GM12892 (cell line): ENCODE data around the gene USP48.

ENCODE experiments used
- DNase-seq: peaks from one replicate; pipeline ENCODE4 v3.0.0; 2011; ENCODE audit not compliant: insufficient read length
- FAIRE-seq: peaks from 2 replicates; lab custom pipeline; 2011; peaks lifted over from hg19 to GRCh38; lab: Jason Lieb, UNC
- POLR2A ChIP-seq: IDR thresholded peaks from 2 replicates; pipeline ENCODE4 v1.6.1; 2011; ENCODE audit warnings: low read depth, low read length, control low read depth
- POLR2AphosphoS5 ChIP-seq: IDR thresholded peaks from 2 replicates; pipeline ENCODE4 v1.6.1; 2011; ENCODE audit warnings: low read depth, low read length, control low read depth
- TAF1 ChIP-seq: IDR thresholded peaks from 2 replicates; pipeline ENCODE4 v1.6.1; 2011; ENCODE audit warnings: low read depth, mild to moderate bottlenecking, control low read depth, low read length, borderline replicate concordance

Gene USP48

DNA sequence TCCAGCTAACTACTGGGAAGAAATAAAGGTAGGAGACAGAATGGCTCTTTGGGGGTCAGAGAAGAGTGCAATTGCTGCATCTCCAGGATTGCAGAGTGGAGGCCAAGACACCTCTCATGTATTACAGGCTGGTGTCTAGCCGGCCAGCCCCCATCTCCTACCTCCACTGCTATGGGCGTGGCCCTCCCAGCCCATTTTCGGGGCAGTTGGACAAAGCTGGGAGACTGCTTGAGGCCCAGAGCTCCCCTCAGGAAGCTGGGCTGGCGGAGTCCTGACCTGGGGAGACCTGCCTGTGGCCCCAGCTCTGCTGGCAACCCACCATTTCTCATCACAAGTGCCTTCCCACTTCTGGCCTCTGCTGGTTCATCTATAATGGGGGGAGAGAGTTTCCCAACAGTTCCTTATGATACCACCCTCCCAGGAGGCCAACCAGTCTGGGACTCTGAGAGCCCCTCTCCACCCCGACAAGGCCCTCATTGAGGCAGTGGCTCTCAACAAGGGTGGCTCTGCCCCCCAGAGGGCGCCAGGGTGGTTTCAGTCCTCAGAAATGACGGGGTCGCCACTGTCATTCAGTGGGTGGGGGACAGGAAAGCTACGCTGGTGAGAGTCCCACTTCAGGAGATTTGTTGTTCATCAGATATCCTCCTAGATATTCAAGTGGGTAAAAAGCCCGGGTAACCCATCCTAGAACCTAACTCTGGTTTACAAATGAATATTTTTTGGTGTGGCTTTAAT, 125.3 kb downstream of the USP48 start:
- TF ChIP-seq POLR2AphosphoS5: no peak
- no peak for TF ChIP-seq POLR2A
- TF ChIP-seq TAF1: no peak
- no peak for FAIRE-seq
- no peak for DNase-seq

DNA sequence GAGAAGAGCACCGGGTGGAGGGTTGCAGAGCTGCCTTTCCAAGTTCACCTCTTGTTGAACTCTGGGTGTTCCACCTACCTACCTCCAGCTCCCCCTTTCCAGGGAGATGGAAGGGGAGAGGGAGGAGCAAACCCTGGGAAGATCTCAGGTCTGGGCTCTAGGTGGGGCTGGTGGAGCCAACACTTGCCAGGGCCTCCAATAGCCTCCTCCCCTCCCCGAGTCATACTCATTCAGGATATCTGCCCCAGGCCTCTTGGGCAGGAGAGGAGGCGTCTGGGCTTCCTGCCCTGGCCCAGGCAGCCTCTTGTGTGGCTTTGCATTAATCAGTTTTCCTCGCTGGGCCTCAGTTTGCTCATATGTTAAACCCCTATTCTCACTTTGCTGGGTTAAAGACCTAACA, 127.2 kb downstream of the USP48 start:
- TF ChIP-seq POLR2A (no peak), POLR2AphosphoS5 (no peak), TAF1 (no peak)
- FAIRE-seq: no peak
- DNase-seq: no peak

DNA sequence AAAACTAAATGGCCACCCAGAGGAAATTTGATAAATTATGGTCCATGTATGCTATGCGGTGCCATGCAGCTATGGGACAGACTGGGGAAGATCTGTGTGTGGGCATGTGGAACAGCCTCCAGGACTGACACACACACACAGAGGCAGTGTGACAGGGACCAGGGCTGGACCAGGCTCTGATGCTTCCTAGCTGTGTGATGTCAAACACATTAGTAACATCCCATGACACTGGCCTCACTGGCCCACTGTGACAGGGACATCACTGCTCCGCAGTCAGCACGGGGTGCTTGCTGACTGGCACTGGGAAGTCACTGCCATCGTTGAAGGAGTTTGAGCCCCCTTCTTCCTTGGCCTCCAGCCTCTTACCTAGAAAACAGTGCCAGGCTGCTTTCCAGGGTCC, 127.7 kb downstream of the USP48 start:
- DNase-seq (no peak), FAIRE-seq (no peak)
- TF ChIP-seq POLR2A: no peak
- TF ChIP-seq POLR2AphosphoS5: no peak
- no peak for TF ChIP-seq TAF1

DNA sequence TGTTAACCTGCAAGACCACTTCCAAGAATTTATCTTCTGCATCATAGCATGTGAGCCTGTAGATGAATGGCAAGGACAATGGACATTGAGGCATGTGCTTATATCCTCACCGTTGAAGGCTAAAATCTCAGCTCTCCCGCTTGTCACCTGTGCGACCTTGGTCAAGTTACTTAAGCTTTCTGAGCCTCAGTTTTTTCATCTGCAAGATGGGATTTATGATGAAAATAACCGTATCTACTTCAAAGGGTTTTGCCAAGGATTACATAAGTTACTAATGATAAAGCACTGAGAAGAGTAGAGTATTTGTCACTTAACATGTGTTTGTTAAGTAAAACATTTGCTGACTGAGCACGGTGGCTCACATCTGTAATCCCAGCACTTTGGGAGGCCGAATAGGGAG, 128.7 kb downstream of the USP48 start:
- TF ChIP-seq POLR2A: no peak
- TF ChIP-seq TAF1: no peak
- TF ChIP-seq POLR2AphosphoS5: no peak
- FAIRE-seq (no peak), DNase-seq (no peak)

DNA sequence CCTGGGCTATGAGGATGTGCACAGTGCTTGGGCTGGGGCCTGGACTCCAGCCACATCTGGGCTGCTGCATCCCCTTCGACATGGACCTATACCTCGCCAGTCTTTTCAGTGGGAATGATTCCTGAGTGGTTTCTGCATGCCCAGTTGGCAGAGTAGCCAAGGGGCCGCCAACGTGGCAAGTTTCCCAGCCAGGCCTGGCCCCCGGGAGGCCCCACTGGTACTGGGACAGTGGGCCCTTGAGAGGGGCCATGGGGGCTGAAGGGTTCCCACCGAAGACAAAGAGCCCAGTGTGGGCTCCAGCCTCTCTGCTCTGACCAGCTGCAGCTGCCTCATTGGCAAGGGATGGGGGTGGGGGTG, 129.2 kb downstream of the USP48 start:
- no peak for FAIRE-seq
- TF ChIP-seq POLR2AphosphoS5 (no peak), TAF1 (no peak), POLR2A (no peak)
- no peak for DNase-seq

DNA sequence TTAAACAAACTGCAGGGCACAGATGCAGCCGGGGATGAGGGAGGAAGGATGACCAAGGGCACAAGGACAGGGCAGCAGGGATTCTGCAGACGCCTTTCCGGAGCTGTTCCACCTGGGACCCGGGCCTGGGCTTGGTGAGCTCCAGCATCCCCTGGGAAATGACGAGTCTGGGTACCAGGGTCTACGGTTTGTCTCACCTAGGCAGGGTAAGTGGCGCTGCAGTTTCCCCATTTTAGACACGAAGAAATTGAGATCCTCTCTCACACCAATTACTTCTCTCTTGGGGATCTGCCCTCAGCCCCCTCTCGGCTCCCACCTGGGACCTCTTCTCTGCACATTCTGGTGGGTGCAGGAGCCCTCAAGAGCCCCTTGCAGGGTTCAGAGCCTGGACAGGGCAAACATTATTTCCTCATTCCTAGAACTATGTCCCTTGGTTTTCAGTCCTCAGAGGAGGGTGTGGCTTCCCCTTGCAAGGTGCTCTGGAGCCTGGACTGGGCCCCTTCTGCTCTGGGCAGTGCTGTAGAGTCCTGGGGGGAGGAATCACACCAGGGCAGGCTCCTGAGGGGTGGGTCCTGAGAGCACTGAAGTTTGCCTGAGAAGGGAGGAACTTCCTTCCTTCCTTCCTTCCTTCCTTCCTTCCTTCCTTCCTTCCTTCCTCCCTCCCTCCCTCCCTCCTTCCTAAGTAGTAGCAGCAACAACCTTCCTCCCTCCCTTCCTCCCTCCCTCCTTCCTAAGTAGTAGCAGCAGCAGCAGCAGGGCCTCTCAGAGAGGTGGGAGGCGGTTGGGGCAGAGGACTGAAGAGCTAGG, 129.8 kb downstream of the USP48 start:
- no peak for TF ChIP-seq TAF1
- no peak for TF ChIP-seq POLR2AphosphoS5
- TF ChIP-seq POLR2A: no peak

DNA sequence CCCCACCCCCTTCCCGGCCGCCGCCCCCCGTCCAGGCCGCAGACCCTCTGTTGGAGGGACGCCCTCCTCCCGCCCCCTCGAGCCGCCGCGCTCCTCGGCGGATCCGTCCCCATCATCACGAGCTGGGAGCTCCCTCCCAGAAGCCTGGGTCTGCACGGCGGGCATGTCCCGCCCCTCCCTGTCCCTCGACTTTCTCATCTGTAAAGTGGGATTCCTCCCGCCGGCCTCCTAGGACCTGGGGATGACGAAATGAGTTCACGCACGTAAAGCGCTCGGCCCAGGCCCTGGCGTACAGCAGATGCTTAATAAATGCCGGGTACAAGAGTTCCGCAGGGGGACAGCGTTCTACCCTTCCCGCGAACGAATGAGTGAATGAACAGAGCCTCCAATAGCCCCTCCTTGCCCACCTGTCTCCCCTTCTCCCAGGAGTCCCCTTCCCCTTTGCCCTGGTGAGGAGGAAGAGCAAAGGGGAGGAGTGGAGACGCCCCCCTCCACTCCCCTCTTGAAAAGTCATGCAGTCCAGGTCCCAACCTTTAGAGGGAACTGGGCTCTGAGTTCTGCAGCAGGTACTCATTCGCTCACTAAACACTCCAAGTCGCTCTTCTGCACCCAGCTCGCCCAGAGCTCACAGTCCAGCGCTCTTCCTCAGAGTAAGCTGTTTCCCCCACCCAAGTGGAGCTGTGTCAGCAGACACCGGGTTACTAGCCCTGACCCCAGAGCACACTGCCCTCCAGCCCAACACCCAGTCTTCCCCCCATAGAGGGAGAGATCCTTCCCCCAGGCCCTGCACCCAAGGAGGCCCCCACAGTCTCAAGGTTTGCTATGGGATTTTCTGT, 130.6 kb downstream of the USP48 start:
- DNase-seq: no peak
- no peak for FAIRE-seq
- TF ChIP-seq TAF1 (no peak), POLR2A (no peak), POLR2AphosphoS5 (no peak)

More for the DNA sequence above, 129.8 kb downstream of the USP48 start:
- FAIRE-seq (no peak), DNase-seq (no peak)

DNA sequence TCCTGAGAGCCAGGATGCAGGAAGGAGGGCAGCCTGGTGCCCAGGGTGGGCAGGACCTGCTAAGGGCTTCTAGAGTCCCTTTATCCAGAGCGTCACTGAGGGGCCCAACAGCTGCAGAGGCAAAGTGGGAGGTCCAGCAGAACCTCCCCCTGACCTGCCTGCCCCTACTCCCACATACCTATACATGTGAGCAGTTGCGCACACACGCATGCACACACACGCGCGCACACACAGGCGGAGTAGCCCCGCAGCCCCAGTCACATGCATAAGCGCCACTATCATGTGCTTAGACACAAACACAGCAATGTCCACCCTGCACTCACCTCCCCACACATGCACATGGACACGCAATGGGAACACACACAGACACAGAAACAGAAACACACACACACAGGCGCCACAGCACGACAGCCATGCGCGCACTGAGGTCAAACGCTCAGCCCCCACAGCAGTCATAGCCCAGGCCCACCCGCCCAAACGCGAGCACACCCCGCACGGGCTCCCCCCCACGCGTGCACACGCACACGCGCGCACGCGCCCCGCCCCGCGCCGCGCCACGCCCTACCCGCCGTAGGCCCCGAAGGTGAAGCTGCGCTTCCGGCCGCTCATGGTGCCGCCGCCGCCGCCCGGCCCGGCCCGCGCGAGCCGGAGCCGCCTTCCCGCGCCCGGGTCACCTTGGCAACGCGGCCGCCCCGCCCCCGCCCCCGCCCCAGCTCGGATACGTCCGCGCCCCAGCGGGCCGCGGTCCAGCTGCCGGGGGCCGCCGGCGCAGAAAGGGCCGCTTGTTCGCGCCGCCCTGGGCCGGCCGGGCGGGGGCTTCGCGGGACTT, 131.5 kb downstream of the USP48 start:
- TF ChIP-seq POLR2AphosphoS5 (no peak), POLR2A (no peak), TAF1 (no peak)
- no peak for FAIRE-seq
- no peak for DNase-seq

DNA sequence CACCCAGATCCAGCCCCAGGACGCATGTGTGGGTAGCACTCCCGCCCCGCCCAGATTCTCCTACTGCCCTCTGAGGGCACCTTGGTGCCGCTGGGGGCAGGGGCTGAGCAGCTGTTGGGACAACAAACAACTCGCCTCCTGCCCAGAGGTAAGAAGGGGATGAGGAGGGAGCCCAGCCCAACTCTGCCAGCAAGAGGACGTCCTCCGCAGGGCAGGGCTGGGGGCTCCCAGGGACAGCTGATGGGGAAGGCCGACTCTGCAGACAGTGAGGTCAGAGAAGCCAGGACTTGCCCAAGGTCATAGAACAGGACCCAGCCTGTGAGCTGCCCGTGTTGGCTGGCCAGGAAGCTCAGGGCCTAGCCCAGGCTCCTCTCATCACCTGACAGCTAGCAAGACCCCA, 132.5 kb downstream of the USP48 start:
- FAIRE-seq: no peak
- DNase-seq: no peak
- TF ChIP-seq POLR2AphosphoS5 (no peak), POLR2A (no peak)

DNA sequence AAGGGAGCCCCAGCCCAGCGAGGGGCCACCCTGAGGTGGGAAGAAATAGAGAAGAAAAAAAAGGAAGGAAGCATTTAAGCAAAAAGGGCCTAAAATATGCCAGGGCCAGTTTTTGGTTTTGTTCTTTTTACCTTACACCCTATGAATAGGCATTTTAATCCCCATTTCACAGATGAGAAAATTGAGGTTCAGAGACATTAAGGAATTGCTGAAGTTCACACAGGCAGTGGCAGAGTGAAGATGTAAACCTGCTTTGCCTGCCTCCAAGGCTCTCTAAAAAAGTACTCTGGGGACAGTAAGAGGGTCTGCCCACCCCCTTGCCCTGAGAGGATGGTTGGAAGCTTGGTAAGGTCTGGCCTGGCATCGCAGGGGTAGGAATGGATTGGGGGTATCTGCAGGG, 133.6 kb downstream of the USP48 start:
- no peak for FAIRE-seq
- no peak for DNase-seq
- TF ChIP-seq TAF1: no peak
- TF ChIP-seq POLR2A: no peak
- no peak for TF ChIP-seq POLR2AphosphoS5

DNA sequence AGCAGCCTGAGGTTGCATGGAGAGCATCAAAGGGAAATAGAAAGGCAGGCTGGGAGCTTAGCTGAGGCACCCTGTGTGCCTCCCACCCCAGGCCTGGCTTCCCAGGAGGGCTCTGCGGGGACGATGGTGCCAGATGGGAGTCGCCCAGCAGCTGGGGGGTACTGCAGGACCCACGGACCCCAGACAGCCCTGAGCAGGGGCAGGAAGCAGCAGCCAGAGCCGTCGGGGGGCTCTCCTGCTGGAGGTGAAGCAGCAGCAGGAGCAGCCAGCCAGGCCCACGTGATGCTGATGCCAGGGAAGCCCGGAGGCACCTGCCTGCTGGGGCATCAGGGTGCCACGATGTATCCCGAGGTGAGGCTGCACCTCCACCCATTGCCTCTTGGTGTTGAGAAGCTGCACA, 134.2 kb downstream of the USP48 start:
- DNase-seq (no peak), FAIRE-seq (no peak)
- TF ChIP-seq POLR2A (no peak), TAF1 (no peak), POLR2AphosphoS5 (no peak)
